LoVo (cell line): ENCODE measurements around the gene CDCA3.
A peak's percentile ranks its signal among the peaks of the same experiment; 100 is the strongest.

Experiments used
- DNase-seq: peaks from one replicate; pipeline ENCODE4 v3.0.0-alpha.2; 2016; ENCODE audit warnings: low spot score

The CDCA3 gene

GRCh38 chr12:6852651-6853354 is 1.7 kb upstream of the CDCA3 start:
- peak; percentile 37 for DNase-seq

- DNase-seq, result peak; percentile 100
Measured at GRCh38 chr12:6851921-6852650, 1.0 kb upstream of the CDCA3 start, which contains the start of gene USP5. Gene USP5 (plus strand): TSS chr12:6852150. CDS start chr12:6852180, 30 bp downstream.

DNA sequence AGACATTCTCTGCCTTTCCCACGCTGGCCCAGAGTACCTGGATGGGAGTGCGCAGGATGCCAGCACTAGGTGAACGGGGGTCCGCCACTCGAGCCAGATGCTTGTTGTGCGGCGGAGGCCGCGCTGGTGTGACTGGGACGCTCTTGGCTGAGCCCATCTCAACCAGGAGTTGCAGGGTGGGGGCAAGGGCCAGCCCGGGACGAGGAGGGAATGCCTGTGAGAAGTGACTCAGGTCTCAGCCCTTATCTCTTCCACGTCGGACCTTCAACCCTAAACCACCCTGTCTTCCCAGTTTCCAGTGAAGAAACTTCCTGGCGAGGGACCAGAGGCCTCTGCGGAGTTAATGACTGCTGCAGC is 312 bp downstream of the CDCA3 start:
- no peak for DNase-seq

DNA sequence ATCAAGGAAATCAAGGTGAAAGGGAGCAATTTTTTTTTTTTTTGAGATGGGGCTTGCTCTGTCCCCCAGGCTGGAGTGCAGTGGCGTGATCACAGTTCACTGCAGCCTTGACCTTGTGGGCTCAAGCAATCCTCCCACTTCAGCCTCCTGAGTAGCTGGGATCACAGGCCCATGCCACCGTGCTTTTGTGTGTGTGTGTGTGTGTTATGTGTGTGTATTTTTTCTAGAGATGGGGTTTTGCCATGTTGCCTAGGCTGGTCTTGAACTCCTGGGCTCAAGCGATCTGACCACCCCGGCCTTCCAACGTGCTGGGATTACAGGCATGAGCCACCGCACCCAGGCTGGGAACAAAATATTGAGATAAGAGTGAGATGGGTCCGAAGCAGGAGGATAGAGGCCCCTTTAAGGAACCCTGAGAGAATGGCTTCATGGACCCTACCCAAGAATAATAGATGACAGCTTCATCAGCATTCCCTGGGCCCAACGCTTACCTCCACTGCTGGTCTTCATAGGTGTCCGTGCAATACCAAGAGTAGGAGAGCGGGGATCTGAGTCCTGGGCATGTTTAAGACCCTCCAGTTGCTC is 1.0 kb downstream of the CDCA3 start:
- no peak for DNase-seq

GRCh38 chr12:6849427-6849826 is 1.7 kb downstream of the CDCA3 start:
- no peak for DNase-seq

GRCh38 chr12:6847676-6848075 is 3.4 kb downstream of the CDCA3 start:
- no peak for DNase-seq

DNA sequence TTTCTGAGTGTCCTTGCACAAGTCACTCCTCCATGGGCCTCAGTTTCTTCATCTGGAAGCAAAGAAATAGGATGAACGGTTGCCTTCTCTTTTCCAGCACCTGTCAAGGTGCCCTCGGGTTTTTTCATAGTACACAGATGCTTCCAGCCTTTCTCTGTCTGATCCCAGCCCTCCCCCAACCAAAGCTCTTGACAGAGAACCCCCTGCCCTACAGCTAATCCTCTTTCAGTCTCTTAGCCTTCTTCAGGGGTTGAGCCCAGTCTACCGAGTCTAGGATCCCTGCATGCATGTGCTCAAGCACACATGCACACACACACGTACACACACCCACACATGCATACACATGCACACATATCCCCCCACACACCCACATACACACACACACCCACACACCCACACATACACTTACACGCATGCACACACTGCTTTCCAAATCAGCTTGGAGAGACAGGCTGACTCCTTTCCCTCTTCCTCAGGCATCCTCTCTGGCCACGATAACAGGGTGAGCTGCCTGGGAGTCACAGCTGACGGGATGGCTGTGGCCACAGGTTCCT is 4.7 kb downstream of the CDCA3 start:
- DNase-seq, result no peak

DNA sequence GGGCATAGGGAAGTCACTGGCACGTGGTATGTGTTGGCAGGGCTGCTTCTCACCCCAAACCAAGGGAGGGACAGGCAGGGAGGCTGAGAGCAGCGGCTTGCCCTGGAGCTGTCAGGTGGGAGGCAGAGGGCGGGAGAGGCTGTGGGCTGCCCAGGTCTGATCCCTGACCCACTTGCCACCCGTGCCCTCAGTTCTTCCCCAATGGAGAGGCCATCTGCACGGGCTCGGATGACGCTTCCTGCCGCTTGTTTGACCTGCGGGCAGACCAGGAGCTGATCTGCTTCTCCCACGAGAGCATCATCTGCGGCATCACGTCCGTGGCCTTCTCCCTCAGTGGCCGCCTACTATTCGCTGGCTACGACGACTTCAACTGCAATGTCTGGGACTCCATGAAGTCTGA is 5.7 kb downstream of the CDCA3 start:
- no peak for DNase-seq

DNA sequence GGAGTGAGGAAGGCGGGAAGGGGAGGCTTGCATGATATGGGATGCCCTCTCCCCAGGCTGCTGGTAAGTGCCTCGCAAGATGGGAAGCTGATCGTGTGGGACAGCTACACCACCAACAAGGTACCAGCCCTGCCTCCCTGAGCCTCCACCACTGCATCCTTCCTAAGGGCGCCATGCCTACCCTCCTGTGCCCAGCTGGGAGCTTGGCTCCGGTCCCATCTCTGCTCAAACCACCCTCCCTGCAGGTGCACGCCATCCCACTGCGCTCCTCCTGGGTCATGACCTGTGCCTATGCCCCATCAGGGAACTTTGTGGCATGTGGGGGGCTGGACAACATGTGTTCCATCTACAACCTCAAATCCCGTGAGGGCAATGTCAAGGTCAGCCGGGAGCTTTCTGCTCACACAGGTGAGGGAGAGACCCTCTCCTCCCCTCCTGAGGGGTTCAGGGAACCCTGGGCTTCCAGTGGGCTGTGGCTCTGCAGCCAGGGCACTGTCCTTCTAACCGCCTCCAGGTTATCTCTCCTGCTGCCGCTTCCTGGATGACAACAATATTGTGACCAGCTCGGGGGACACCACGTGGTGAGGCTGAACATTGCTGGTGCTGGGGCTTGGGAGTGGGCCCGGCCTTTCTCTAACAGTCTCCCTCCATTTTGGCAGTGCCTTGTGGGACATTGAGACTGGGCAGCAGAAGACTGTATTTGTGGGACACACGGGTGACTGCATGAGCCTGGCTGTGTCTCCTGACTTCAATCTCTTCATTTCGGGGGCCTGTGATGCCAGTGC is 7.8 kb downstream of the CDCA3 start:
- no peak for DNase-seq

- DNase-seq, result no peak
Measured at GRCh38 chr12:6842075-6842474, 9.0 kb downstream of the CDCA3 start.

DNA sequence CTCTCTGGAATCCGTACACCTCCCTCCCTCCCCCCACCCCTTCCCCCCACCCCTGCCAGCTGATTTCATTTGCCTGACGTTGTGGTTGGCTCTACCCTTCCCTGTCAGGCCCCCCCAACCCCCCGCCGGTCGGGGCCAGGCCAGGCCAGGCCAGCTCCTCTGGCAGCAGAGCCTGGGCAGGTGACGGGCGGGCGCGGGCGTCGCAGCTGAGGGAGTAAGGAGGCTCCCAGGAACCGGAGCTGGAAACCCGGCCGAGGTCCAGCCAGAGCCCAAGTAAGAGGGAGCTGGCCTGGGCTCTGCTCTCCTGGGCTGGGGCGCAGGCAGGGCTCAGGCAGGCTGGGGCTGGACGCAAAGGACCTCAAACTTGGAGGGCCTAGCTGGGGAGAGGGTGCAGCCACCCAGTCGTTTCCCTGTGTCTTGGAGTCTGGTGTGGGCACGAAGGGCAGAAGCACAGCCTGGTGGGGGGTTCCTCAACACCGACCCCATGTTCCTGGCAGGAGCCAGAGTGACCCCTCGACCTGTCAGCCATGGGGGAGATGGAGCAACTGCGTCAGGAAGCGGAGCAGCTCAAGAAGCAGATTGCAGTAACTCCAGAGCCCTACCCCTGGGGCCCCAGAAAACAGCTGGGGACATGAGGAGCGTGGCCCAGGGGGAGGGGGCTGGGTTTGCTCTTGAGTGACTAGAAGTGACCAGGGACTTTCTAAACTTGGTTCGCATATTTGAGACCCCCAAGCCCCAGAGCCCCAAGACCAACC is 10.1 kb downstream of the CDCA3 start, which contains the start of gene GNB3:
GNB3 (plus strand) TSS at position 165 of the 755 bp plus-strand sequence; CDS start at position 528, 363 bp downstream.
- DNase-seq, result no peak

GRCh38 chr12:6840330-6840729 is 10.8 kb downstream of the CDCA3 start:
- DNase-seq, result no peak

- no peak for DNase-seq
Measured at GRCh38 chr12:6839482-6840201, 11.4 kb downstream of the CDCA3 start.

DNA sequence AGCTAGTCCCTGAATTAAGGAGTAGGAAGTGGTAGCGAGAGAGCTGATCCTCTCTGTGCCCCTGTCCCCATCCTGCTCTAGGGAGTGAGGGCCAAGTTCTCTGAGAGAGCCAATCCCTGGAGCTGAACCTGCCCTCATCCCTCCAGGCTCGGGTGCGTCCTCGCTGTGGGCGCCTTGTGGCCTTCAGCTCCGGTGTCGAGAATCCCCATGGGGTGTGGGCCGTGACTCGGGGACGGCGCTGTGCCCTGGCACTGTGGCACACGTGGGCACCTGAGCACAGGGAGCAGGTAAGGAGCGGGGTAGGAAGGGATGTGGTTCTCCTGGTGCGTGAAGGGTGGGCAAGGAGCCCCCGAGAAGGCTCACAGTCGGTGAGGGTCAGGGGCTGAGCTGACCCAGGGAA is 12.2 kb downstream of the CDCA3 start:
- DNase-seq, result no peak

DNA sequence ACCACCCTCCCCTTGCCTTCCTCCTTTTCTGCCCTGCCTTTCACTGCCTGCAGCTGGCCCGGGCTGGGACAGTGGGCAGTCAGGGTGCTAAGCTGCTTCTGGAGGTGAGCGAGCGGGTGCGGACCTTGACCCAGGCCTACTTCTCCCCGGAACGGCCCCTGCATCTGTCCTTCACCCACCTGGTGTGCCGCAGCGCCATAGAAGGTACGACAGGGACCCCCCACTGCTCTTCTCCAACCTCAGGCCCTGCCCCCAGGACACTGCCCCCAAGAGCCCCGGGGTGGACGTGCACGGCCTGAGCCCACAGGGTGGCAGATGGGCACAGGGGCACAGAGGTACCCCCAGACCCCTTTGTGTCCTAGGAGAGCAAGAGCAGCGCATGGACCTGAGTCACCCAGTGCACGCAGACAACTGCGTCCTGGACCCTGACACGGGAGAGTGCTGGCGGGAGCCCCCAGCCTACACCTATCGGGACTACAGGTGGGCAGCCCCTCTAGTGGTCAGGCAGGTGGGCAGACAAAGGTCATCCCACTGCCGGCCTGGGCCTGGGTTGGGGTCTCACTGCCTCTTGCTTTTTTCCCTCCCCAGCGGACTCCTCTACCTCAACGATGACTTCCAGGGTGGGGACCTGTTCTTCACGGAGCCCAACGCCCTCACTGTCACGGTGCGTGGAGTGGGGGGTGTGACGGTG is 13.6 kb downstream of the CDCA3 start:
- DNase-seq, result no peak

DNA sequence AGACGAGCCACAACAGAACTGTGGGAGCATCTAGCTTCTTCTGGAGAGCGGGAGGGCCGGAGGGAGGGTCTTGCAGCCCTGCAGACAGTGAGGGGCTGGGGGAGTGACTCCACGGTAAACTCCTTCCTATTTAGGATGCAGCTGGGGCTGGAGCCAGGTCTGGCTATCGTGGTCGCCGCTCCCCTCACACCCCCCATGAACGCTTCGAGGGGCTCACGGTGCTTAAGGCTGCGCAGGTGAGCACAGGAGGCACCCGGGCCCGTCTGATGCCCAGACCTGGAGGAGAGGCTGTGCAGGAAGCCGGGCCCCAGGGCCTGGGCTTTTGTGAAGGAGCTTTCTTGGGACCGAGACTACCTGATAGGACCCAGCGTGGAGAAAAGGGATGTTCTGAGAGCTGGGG is 14.2 kb downstream of the CDCA3 start:
- DNase-seq, result no peak

DNA sequence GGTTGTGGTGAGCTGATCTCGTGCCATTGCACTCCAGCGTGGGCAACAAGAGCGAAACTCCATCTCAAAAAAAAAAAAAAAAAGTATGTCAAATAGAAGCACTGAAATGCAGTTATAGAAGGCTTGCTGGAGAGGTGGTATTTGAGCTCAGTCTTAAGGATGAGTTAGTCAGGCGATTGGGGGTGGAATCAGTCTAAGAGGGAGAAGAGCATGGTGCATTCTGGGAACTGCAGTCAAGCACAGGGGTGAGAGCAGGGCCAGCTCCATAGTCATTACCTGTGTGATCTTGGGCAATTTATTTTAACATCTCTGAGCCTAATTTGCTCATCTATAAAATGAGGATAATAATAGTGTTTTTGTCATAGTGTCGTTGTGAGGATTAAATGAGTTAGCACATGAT is 16.2 kb downstream of the CDCA3 start:
- DNase-seq, result no peak

- DNase-seq, result no peak
Measured at GRCh38 chr12:6834254-6834653, 16.8 kb downstream of the CDCA3 start.

GRCh38 chr12:6833189-6833890 is 17.7 kb downstream of the CDCA3 start:
- DNase-seq, result no peak
